Transverse colon (tissue), 4 donors: ENCODE results near the gene PCNT. TPM values are rescaled to one million over a fixed set of nuclear protein-coding genes. Genes with fewer than 3 reads are reported as not detected.
A peak's percentile ranks its signal among the peaks of the same experiment; 100 is the strongest.

Experiments used
- DNase-seq: peaks from one replicate; pipeline ENCODE4 v3.0.0-alpha.2; 2019
- H3K27ac ChIP-seq, 4 donors: fragments of 200-600 bp; sonication (generic); 2 replicates each; pipeline ENCODE4 v1.5.1; 2016 to 2018; ENCODE audit warnings: inconsistent platforms in 4 of 4
- H3K27me3 ChIP-seq: fragments of 200-600 bp; sonication (generic); 2 replicates; pipeline ENCODE4 v1.5.1; 2017; ENCODE audit warnings: inconsistent platforms
- H3K36me3 ChIP-seq, 4 donors: fragments of 200-600 bp; sonication (generic); 2 replicates each; pipeline ENCODE4 v1.5.1; 2017 to 2019; ENCODE audit warnings: inconsistent platforms in 4 of 4
- H3K4me1 ChIP-seq, 4 donors: fragments of 200-600 bp; sonication (generic); 2 replicates each; pipeline ENCODE4 v1.5.1; 2017 to 2020; ENCODE audit warnings: inconsistent platforms in 4 of 4
- H3K4me3 ChIP-seq, 4 donors: fragments of 200-600 bp; sonication (generic); 1 replicate in 1 of 4; 2 replicates in 3 of 4; pipeline versions ENCODE4 v1.5.1 to v1.6.1; 2017 to 2019; ENCODE audit warnings: inconsistent platforms in 4 of 4
- H3K9me3 ChIP-seq, 2 donors: fragments of 200-600 bp; sonication (generic); 2 replicates each; pipeline ENCODE4 v1.5.1; 2017 to 2019; ENCODE audit warnings: inconsistent platforms in 2 of 2
- EP300 ChIP-seq: sonication (generic); formaldehyde crosslinking; IDR thresholded peaks from one replicate; pipeline ENCODE4 v1.6.1; 2017; ENCODE audit warnings: antibody characterized with exemption, low read depth
- POLR2A ChIP-seq: fragments of 450-650 bp; IDR thresholded peaks from one replicate; pipeline ENCODE4 v1.6.1; 2016; ENCODE audit warnings: antibody characterized with exemption, mild to moderate bottlenecking, moderate library complexity
- POLR2AphosphoS5 ChIP-seq, 3 donors: sonication (generic); formaldehyde crosslinking; IDR thresholded peaks; one replicate each; pipeline ENCODE4 v1.6.1; 2016; ENCODE audit warnings: antibody characterized with exemption in 3 of 3
- WGBS, 2 donors: methylation state at CpG; one replicate each; pipeline ENCODE4 v1.1.5; 2018; ENCODE audit warnings: low coverage in 1 of 2; 5-methylcytosine and 5-hydroxymethylcytosine counted together
- in situ Hi-C, 4 donors: fragments of 200-750 bp; cut with MboI; loops; one replicate each; pipeline versions ENCODE4 v1.15.0 to v1.15.1; 2017; ENCODE audit warnings: low sequenced_read_pairs in 3 of 4, low pct_ligation_motif_present in 1 of 4, low pct_unique_long_range_greater_than_20kb in 1 of 4
- intact Hi-C: fragments of 100-400 bp; cut with DNase I; formaldehyde crosslinking; loops from one replicate; pipeline ENCODE4 v1.15.1; 2023; ENCODE audit warnings: low total_unique reads
- total RNA-seq, 4 donors: library from RNA; depleted of rRNA; stranded (reverse); fragments of >200 nt; gene quantifications; one replicate each; pipeline ENCODE4 v1.1.0, GENCODE V29; 2016
- TF ChIP-seq, protein P1 (sequence below), 5 experiments: fragments of 200-600 bp in 3 of 5; fragments of 450-650 bp in 2 of 5; sonication (generic) in 3 of 5; IDR thresholded peaks; 1 replicate in 2 of 5; 2 replicates in 3 of 5; pipeline ENCODE4 v1.5.1; 2016 to 2017; ENCODE audit warnings: antibody characterized with exemption in 5 of 5, inconsistent platforms in 3 of 5, mild to moderate bottlenecking in 2 of 5, moderate library complexity in 1 of 5

PCNT gene
- total RNA-seq, 4 donors from 2014 or later: 27.6 to 171 (median 63.4) TPM

DNA sequence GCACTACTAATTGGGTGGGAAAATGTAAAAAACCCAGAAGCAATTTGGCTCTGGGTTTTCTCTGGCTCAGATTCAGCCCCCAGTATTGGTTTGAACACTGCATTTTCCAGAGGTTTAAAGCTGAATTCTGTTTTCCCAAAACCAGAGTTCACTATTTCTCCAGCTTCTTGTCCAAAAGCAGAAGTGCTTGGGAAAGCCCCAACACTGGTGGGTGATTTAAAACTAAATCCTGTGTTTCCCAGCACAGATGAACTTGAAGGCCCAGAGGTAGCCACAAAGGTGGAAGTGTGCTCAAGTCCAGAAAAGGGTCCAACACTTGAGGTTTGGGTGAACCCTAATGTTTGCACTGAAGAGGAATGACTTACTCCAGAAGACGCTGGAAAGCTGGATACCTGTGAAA lies 39.2 kb upstream of the PCNT start:
- Histone ChIP-seq H3K4me1 (peaks cover 24 to 60% (median 55%) of the 10 kb centered on the region in 4 donors), H3K9me3 (no peaks in the 10 kb centered on the region), H3K27ac (peak overlapping the region; percentile 98 to 99 (median 98)), H3K27me3 (no peaks in the 10 kb centered on the region), H3K36me3 (peaks cover 0 to 25% (median 8%) of the 10 kb centered on the region in 4 donors), H3K4me3 (peak overlapping the region in 2 of 4 donors; percentile 86 to 92)
- no peak for DNase-seq
- intact Hi-C loops (no loop called here), in situ Hi-C loops (no loop called here)
- TF ChIP-seq EP300 (no peak), POLR2AphosphoS5 (IDR thresholded peaks at IDR 0.05) (no peak), POLR2A (no peak)
- TF ChIP-seq, protein P1, sequence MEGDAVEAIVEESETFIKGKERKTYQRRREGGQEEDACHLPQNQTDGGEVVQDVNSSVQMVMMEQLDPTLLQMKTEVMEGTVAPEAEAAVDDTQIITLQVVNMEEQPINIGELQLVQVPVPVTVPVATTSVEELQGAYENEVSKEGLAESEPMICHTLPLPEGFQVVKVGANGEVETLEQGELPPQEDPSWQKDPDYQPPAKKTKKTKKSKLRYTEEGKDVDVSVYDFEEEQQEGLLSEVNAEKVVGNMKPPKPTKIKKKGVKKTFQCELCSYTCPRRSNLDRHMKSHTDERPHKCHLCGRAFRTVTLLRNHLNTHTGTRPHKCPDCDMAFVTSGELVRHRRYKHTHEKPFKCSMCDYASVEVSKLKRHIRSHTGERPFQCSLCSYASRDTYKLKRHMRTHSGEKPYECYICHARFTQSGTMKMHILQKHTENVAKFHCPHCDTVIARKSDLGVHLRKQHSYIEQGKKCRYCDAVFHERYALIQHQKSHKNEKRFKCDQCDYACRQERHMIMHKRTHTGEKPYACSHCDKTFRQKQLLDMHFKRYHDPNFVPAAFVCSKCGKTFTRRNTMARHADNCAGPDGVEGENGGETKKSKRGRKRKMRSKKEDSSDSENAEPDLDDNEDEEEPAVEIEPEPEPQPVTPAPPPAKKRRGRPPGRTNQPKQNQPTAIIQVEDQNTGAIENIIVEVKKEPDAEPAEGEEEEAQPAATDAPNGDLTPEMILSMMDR (IDR thresholded peaks at IDR 0.05): no peak
- 69 to 83% methylated on average over 1 of the region's 1 CpG for WGBS, 2 donors

DNA sequence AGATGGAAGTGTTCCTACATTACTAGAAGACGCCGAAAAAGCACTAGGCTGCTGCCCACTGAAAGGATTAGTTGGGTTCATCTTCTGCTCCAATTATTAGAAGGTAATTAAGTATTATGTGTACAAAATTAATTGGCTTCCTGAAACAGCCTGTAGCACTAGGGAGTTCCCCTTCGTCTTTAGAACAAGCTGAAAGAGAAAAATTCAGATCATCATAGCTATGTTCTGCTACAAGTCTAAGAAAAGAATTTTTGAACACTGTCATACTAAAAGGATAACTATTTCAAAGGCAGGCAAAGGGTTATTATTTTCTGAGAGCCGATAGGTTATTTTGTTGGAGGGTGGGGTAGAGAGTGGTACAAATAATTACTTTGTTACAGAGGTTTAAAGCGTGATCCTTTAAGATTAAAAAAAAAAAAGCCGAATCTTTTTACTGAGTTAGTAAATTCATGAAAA lies 38.7 kb upstream of the PCNT start, which contains the start of gene MCM3AP:
Gene MCM3AP (minus strand): TSS at position 406 of the 456 bp plus-strand sequence. CDS start 325 bp downstream, at position 81.
- peak within 1 kb of the TSS; percentile 79 to 92 (median 86) for H3K4me3 ChIP-seq
- peaks cover 24 to 60% (median 55%) of the 10 kb centered on the region in 4 donors for H3K4me1 ChIP-seq
- no peaks in the 10 kb centered on the region for H3K9me3 ChIP-seq
- H3K27me3 ChIP-seq: no peaks in the 10 kb centered on the region
- H3K27ac ChIP-seq: peak within 1 kb of the TSS; percentile 98 to 99 (median 98)
- DNase-seq: no peak
- 30 to 36% methylated on average over 6 of the region's 6 CpGs for WGBS, 2 donors
- peaks cover 0 to 20% (median 5%) of the 10 kb centered on the region in 4 donors for H3K36me3 ChIP-seq
- intact Hi-C loops: no loop called here
- TF ChIP-seq EP300 (no peak), POLR2AphosphoS5 (IDR thresholded peaks at IDR 0.05) (no peak), POLR2A (no peak)
- TF ChIP-seq, protein P1 (IDR thresholded peaks at IDR 0.05): no peak
- in situ Hi-C loops: no loop called here

DNA sequence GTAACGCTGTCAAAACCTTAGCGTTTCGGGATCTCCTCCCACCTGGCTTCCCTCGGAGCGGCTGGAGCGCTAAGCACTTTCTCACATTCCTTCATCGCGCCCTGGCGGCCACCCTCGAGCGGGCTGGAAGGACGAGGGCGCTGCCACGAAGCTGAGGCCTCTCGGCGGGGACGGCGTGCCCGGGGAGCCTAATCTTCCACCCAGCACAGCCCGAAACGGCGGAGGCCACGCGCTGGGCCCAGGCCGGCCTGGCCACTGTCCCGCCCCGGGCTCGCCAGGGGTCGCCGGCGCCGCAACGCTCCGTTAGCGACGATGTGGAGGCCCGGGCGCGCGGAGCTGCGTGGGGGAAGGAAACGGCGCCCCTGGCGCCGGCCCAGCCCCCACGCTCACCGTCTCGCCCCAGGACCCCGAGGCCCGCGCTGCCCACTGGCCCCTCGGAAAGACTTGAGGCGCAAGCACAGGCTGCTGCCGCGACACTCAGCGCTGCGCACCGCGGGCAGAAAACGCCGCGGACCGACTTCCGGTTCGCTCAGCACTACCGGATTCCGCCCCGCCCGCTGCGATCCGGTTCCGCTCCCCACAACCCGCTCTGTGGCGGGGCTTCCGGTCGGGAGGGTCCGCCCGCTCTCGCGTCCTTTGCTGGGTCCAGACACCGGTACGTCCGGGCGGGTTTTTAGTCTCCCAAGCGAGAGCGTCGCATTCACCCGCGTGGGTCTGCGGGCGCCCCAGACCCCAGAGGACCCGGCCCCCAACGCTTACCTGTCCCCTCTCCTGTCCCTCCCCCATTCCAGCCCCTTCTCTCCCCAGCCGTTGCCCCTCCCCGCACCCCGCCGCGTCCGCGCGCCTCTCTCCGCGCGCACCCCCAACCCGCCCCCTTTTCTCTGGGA lies 38.0 kb upstream of the PCNT start, which contains the start of gene YBEY:
Gene YBEY (plus strand): TSS at position 582 of the 887 bp plus-strand sequence. CDS start 572 bp downstream, outside the sequence.
- peak within 1 kb of the TSS; percentile 98 to 99 (median 98) for H3K27ac ChIP-seq
- in situ Hi-C loops (no loop called here), intact Hi-C loops (no loop called here)
- peaks cover 24 to 60% (median 55%) of the 10 kb centered on the region in 4 donors for H3K4me1 ChIP-seq
- WGBS, 2 donors: 0 to 2% methylated on average over 4 to 56 of the region's 105 CpGs
- H3K27me3 ChIP-seq: no peaks in the 10 kb centered on the region
- peak; percentile 93 for DNase-seq
- H3K9me3 ChIP-seq: no peaks in the 10 kb centered on the region
- TF ChIP-seq EP300 (no peak), POLR2AphosphoS5 (IDR thresholded peaks at IDR 0.05) (peak; percentile 73 to 91 (median 80)), POLR2A (peak; percentile 88)
- TF ChIP-seq, protein P1 (IDR thresholded peaks at IDR 0.05): peak; percentile 26 to 64 (median 47)
- peaks cover 0 to 15% (median 4%) of the 10 kb centered on the region in 4 donors for H3K36me3 ChIP-seq
- peak within 1 kb of the TSS; percentile 79 to 92 (median 86) for H3K4me3 ChIP-seq

DNA sequence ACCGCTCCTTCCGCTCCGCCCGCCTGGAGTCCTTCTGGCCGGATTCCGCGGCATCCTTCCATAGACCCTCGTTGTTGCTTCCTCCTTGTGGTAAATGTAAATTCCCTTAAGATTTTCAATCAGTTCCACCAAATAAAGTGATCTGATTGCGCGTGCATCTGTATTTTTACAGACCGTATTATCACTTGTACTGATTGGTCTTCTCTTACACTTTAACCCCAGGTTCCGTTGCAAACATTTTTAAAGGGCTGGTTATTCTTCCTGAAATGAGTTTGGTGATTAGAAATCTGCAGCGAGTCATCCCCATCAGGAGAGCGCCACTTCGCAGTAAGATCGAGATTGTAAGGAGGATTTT lies 37.3 kb upstream of the PCNT start:
- intact Hi-C loops: no loop called here

More for the DNA sequence above, 37.3 kb upstream of the PCNT start:
- Histone ChIP-seq H3K4me1 (peaks cover 20 to 59% (median 50%) of the 10 kb centered on the region in 4 donors), H3K27me3 (no peaks in the 10 kb centered on the region), H3K4me3 (peak overlapping the region; percentile 79 to 92 (median 86)), H3K27ac (peak overlapping the region; percentile 98 to 99 (median 98)), H3K36me3 (peaks cover 0 to 10% (median 2%) of the 10 kb centered on the region in 4 donors), H3K9me3 (no peaks in the 10 kb centered on the region)
- WGBS, 2 donors: 0 to 1% methylated on average over 8 to 16 of the region's 16 CpGs
- no peak for TF ChIP-seq POLR2AphosphoS5 (IDR thresholded peaks at IDR 0.05)
- TF ChIP-seq EP300: no peak
- TF ChIP-seq, protein P1 (IDR thresholded peaks at IDR 0.05): no peak
- no peak for TF ChIP-seq POLR2A
- in situ Hi-C loops: no loop called here
- DNase-seq: no peak
